Effector CD8-positive, alpha-beta T cell (primary cell): ENCODE results near the gene COL18A1.

Experiments
- DNase-seq: peaks from one replicate; lab custom pipeline; 2025; lab: John Stamatoyannopoulos, UW

Gene COL18A1

DNA sequence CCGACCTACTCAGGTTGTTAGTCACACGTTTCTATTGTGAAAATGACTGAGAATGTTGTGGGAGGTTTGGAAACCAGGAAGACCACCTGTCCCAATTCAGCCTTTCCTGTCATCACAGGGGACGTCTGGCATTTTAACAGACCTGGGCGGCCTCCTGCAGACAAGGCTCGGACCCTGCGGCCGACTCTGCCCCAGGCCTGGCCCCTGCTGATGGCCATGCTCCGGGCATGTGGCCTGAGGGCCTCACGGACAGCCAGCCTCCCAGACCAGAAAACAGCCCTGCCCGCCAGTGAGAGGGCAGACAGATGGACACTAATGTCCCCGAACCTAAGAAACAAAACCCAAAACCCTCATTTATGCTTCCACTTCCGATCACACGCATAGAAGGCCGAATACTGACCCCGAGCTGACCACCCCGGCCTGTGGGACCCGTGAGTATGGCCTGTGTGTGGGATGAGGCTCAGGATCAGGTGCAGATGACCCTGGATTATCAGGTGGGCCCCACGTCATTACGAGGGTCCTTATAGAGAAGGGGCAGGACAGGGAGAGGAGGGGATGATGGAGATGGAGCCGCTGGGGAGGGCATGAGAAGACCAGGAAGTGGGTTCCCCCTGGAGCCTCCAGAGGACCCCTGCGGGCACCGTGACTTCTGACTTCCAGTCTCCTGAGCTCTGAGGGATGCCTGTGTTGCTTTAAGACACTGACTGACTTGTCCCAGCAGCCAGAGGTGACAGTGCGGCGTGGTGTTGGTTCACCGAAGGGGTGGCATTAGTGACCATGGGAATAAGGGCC lies 9.6 kb downstream of the COL18A1 start:
- DNase-seq, result no peak

DNA sequence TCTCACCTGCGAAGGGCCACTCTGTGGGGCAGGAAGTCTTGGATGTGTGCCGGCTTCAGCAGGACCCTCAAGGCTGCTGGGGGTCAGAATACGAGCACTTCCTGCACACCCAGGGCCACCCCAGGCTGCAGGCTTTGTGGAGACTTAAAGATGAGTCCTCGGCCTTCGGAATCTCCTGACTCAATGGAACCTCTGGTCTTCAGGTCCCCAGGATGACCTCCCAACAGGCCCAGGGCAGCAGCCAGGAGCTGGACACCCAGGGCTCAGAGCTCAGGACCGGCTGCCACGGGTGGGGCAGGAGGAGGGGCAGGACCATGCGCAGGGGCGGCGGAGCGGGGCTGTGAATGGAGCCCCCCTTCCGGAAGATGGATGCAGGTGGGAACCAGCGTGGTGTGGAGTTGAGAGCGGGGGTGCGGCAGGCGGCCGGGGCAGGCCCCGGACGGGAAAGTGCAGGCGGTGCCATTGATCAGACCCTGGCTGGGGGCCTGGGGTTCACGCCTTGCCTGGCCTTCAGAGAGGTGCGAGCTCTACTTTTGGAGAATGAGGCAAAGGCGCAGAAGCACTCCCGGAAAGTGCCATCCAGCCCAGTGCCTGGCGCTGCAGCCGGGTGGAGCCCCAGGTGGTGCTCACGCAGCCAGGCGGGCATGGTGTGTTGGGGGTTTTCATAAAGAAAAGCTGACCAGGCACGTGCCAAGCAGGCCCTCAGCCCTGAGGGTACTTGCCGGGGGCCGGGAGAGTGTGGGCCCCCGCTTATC lies 10.4 kb downstream of the COL18A1 start:
- DNase-seq, result no peak

GRCh38 chr21:45415943-45416611 lies 11.1 kb downstream of the COL18A1 start:
- no peak for DNase-seq

GRCh38 chr21:45416620-45417019 lies 11.7 kb downstream of the COL18A1 start:
- DNase-seq, result no peak

DNA sequence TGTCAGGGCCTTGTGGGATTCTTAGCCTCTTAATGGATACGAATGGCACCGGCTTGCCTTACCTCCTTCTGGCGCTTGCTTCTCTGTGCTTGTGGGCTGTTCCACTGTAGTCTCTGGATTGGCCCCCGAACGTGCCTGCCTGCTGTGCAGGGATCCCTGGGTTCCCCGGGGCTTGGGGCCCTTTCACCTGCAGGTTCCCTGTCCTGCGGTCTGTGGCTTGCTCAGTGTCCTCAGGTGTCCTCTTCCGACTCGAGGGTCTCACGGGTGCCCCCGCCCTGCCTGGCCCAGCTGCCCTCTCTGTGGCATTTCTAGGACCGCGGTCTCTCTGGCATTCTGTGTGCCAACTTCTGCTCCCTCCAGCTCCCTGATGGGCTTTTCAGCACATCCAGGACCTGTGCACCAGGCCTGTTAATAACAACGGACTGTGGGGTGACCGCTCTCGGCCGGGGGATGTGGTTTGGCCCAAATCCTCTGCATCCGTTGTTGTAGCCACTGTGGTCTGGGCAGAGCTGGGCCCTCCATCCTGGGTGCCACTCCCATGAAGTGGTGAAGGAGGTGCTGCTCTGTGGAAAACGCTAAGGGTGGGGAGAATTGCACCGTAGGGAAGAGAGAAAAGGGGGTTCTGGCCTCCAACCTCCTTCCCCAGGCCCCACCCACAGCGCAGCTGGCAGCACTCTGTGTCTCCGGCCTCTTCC lies 12.4 kb downstream of the COL18A1 start:
- DNase-seq, result no peak

DNA sequence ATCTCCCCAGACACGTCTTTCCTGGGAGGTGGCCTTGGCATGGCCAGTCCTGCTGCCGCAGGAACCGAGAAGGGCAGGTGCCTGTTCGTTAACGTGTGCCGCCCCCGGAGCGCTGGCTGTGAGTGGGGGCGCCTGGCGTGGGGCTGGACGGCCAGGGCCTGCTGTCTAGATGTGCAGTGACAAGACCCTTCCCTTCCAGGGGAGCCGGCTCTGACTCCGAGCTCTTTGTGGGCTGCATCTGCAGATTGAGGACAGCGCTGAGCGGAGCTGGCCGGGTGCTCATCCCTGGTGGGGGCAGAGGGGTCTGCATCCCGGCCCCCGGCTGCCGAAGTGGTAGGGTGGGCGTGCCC lies 13.0 kb downstream of the COL18A1 start:
- DNase-seq, result no peak

- DNase-seq, result no peak
These were observed 13.5 kb downstream of the COL18A1 start for GRCh38 chr21:45418301-45419071.

DNA sequence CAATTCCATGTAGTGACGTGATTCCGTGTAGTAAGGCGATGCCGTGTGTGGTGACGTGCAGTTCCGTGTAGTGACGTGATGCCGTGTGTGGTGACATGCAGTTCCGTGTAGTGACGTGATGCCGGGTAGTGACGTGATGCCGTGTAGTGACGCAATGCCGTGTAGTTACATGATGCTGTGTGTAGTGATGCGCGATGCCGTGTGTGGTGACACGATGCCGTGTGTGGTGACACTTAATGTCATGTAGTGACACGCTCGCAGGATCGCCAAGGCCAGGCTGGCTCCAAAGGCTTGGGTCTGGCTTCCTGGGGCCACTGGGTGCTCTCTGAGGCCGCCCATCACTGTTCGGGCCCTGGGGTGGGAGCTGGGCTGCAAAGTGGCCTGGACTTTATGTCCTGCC lies 14.2 kb downstream of the COL18A1 start:
- DNase-seq, result no peak

DNA sequence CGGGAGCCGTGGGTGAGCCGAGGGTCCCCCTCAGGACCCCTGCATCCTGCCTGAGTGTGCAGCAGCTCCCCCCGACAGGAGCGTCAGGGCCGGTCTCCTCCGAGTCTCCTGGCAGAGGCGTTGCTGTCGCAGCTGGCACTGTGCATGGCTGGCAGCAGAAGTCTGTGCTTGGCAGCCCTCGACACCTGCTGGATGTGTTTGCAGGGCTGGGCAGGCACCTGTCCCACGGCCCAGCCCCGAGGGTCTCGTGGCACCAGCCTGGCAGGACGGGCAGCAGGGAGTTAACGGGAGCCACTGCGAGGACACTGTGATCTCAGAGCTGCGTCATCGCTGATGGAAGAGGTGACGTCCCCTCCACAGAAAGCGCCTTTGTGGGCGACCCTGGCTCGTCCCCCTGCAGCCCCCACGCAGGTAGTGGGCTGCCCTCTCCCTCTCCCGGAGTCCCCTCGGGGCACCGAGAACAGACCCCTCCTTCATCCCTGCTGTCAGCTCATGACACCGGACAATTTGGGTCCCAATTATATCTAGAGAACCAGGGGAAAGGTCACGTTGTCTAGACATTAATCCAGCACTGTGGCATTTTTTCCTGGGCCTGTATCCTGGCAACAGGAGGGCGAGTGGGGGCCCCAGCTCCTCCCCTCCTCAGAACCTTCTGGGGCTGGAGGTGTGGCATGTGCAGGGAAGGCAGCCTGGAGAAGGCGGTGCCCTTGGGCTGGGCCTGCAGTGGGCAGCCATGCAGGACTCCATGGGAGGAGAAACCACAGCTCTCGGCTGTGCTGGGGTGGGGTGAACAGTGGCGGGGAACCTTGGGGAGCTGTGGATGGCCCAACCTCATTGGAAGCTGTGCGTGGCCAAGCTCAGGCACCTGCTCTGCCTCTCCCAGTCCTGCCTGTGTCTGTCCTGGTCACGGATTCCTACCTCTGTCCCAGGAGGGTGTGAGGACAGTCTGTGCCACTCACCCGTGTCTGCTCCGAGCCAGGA lies 15.4 kb downstream of the COL18A1 start:
- DNase-seq, result no peak

- no peak for DNase-seq
These were observed 16.3 kb downstream of the COL18A1 start for GRCh38 chr21:45421071-45421845.

GRCh38 chr21:45421846-45422775 lies 17.1 kb downstream of the COL18A1 start:
- DNase-seq, result no peak

DNA sequence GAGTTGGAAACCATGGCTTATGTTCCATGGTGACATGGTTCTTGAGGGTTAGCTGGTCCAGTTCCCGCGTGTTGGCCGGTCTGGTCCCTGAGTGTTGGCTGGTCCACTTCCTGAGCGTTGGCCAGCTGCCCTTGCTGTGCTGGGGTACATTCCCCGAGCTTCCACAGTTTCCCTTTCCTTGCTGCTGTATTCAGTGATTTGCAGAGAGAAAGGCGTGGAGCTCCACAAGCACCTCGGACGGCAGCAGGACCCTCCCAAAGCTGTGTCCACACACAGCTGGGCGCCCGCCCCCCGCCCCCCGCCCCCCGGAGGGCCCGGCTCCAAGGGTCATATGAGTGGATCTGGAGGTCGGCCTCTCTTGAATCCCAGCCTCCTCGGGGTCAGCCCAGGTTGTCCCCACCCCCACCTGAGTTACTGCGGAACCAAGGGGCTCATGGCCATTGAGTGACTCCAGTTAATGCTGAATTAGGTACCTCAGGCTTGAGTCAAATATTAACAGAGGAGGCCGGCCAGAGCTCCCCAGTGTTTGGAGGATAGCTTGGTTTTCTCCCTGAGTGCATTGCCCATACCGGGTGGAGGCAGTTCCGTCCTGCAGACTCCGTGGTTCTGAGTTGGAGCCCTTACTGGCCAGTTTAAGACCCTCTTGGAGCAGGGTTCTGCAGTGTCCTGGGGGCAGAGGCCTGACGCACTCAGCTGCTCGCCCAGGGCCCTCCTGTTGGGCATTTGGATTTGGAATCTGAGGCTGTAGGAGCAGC lies 18.4 kb downstream of the COL18A1 start:
- DNase-seq, result no peak

DNA sequence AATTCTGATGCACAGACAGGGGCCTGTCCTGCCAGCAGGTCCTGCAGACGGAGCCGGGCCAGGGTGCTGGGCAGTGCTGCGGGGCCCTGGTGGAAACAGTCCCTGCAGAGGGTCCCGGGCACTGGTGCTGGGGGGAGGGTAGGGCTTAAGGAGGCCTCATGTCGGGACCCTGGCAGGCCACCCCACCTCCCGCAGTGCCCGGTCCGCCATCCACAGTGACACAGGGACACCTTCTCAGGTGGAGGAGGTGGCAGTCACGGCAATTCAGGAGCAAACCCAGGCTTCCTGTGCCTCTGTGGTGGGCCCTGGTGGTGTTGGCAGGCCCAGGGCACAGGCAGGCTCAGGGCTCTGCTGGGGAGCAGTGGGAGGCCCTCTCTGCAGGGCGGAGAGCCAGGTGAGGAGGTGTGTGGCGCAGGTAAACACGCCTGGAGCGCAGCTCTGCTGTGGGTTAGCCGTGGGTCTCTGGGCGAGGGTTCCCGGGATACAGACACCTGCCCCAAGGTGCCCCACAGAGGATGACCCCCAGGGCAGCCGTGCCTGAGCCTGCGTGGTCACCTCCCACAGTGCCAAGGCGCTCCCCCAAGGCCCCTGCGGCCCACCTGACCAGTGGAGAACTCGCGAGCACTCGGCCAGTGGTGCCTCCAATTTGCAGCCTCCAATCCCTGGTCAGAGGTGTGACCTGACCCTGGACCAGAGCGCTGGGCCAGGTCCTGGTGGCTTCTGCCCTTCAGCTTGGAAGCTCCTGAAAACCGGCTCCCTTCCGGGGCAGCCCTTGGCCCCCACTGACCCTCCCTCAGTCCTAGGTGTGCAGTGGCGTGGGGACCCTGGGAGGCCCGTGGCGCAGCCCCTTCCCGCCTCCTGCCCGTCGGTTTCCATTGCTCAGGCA lies 19.2 kb downstream of the COL18A1 start:
- no peak for DNase-seq

DNA sequence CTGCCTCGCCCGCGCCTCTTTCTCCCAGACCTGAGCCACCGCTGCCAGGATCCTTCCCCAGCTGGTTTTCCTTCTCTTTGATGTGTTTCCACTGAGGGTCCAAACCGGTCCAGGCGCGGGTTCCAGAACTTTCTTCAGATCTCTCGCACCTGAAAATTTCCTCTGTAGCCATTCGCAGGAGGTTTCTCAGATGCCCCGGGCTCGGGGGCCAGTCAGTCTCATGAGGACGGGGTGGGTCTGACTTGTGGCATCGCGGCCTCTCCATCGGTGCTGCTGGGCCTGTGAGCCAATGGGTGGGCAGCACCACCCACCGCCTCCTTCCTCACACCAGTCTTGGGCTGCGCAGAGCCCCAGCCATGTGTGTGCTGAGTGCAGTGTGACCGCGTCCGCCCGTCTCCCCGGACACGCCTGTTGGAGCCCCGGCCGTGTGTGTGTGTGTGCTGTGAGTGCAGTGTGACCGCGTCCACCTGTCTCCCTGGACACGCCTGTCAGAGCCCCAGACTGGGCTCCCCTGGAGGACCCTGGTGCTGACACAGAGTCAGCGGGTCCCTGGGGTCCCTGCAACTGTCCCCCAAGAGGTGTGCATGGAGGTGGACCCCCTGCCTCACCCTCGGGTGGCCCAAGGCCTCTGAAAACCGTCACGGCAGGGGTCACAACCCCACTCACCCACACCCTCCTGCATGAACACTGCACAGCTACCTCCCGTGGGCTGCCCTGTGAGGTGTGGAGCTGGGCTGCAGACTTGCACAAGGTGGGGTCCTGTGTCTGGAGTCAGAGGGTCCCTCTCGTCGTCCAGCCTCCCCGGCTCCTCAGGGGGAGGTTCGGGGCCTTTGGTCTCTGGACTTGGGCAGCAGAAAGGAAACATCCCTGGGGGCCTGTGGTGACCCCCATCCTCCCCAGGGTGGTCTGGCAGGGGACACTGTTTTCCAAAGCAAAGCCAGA lies 20.2 kb downstream of the COL18A1 start:
- no peak for DNase-seq
